Hepatic stellate cell (primary cell): ENCODE results near the gene GPR21.

Experiments
- DNase-seq: peaks from one replicate; pipeline ENCODE4 v3.0.0; 2011; ENCODE audit warnings: low spot score

Gene GPR21, protein sequence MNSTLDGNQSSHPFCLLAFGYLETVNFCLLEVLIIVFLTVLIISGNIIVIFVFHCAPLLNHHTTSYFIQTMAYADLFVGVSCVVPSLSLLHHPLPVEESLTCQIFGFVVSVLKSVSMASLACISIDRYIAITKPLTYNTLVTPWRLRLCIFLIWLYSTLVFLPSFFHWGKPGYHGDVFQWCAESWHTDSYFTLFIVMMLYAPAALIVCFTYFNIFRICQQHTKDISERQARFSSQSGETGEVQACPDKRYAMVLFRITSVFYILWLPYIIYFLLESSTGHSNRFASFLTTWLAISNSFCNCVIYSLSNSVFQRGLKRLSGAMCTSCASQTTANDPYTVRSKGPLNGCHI

DNA sequence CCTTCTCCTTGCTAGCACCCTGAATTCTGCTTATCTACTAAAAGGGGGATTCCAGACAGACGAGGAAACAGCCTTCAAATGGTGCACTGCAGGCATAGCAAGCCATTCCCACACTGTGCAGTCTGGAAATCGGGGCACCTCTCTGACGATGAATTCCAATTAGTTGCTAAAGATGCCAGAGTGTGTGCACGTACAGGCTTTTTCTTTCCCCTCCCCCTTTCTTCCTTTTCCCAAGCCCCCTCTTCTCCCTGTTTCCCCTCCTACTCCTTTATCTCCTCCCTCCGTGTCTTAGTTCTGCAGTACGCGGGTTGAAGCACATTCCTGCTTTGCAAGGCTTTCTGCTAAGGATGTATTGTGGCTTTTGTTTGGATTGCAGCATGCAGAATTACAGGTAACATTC, at the start of gene GPR21:
TSS of gene GPR21 (plus strand) at position 316 of the 400 bp plus-strand sequence. CDS start 900 bp downstream, outside the sequence.
- no peak for DNase-seq

DNA sequence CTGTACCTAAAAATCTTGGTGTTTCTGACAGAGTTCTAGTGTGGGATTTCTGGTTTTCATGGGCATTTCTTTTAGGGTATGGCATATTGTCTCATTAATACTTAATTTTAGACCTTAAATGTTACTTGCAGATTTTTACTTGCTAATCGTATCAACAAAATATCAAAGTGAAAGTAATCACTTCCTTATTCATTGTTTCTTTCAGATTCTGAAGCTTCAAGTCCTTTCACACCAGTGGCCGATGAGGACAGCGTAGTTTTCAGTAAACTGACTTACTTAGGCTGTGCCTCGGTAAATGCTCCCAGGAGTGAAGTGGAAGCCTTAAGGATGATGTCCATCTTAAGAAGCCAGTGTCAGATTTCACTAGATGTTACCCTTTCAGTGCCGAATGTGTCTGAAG, 47.5 kb upstream of the GPR21 start:
- DNase-seq: no peak

DNA sequence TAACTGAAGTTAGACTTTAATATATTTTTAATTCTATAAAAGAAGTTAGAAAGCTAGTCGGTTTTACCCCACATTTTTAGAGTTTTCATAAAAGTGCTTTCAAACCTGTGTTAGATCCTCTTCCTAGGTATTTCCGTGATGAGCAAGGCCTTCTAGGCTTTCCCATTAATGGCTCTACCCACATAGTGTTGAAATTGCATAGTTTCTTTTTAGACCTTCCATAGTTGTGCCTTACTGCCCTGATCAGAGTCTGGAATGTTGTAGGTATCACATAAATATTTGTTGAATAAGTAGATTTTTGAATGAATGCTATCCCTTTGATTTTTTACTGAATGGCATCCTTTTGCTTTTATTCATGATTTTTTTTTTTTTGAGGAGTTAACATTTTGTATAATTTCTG, 45.3 kb upstream of the GPR21 start:
- no peak for DNase-seq

DNA sequence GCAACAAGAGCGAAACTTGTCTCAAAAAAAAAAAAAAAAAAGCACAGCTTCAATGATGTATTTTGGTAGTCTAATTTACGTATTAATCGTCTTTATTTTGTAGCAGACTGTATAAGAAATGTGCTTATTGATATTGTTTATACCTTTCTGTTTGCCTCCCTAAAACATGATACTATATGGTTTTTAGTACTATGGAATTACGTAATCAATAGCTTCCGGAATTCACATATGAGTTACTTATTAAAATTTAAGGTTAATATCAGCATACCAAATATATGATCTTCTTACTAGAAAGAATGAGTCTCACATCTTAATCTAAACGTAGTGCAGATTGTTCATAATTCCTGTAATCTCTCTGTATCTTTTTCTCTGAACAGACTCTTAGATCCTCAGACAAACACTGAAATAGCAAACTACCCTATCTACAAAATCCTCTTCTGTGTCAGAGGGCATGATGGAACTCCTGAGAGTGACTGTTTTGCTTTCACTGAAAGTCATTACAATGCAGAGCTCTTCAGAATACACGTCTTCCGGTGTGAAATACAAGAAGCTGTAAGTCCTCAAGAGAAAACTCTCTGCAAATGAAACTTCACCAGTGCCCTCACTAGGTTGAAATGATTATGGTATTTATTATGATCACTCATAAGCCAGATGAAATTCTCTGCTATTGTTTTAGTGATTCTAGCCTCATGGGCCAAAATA, 44.4 kb upstream of the GPR21 start:
- DNase-seq: no peak

DNA sequence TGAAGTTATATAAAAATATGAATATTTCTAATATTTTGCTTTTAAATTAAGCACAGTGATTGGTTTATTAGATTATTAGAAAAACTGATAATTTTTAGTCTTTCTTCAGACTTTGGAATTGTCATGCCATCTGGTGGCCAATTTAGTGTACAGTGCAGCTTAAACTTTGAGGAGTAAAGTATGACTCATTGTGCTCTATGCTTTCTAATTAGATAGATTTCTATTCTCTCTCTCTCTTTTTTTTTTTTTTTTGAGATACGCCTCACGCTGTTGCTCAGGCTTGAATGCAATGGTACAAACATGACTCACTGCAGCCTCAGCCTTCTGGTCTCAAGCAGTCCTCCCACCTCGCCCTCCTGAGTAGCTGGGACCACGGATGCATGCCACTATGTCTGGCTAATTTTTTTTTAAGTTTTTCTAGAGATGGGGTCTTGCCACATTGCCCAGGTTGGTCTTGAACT, 42.1 kb upstream of the GPR21 start:
- DNase-seq: peak; percentile 59

DNA sequence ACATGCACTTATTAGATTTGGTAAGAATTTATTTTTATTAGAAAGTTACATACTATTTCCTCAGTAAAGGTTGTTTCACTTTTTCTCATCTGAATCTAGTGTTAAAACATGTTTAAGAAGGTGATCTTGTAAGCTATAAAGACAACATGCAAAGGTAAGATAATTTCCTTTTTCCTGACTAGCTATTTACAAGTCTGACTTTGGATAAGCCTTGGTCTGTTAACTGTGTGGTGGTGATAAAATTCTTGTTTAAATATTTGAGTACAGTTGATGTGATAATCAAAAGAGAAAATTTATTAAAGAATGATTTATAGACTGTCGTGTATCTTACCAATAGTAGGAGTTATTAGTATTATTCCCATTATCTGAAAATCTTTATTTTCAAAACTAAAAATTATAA, 36.9 kb upstream of the GPR21 start:
- DNase-seq: no peak

DNA sequence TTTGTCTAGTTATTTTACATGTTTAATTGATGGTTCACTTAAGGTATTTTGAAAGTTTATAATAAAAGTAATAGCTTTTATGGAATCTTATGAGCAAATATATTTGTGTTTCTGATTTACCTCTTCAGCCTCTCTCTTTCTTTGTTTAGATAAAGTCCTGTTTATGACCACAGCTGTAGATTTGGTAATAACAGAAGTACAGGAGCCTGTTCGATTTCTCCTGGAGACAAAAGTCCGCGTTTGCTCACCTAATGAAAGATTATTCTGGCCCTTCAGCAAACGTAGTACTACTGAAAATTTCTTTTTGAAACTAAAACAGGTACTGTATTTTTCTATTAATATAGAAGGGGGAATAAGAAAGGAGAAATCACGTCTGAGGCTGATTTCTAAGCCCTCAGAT, 35.0 kb upstream of the GPR21 start:
- DNase-seq: no peak

DNA sequence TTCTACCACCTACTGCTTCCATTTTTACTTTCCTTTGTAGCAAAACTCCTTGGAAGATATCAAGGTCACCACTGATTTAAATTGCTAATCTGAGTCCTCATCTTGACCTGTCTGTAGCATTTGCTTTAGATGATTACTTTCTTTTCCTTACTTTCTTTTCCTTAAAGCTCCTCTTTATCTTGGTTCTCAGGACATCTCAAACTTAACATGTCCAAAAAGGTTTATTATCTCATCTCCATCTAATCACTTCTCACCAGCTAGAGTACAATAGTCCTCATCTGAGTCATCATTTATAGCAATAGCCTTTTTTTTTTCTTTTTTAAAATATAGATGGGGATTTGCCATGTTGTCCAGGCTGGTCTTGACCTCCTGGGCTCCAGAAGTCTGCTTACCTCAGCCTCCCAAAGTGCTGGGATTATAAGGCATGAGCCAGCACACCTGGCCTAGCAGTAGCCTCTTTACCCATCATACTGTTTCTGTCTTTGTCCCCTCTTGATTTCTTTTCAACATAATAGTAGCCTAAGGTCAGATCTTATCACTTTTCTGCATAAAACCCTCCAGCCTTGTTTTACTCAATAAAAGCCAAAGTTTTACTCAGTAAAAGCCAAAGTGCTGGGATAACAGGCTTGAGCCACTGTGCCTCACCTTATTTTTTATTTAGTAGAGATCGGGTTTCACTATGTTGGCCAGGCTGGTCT, 32.9 kb upstream of the GPR21 start:
- DNase-seq: no peak

DNA sequence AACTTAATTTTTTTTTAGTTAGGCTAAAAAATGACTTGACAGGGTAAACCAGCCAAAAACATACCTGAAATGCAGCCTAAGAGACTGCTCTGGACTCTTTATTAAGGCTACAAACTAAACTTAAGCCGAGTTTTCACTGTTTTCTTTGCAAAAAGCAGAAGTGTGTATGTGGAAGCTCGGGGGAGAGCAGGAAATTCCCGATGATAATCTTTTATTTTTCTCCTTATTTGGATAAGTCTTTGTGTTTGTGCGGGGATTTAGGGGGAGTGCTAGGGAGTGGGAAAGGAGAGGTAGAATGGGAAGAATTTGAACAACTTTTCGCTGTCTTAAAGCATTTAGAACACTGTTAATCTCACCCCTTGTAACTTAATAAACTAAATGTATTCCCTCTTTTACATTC, 30.7 kb upstream of the GPR21 start:
- no peak for DNase-seq

DNA sequence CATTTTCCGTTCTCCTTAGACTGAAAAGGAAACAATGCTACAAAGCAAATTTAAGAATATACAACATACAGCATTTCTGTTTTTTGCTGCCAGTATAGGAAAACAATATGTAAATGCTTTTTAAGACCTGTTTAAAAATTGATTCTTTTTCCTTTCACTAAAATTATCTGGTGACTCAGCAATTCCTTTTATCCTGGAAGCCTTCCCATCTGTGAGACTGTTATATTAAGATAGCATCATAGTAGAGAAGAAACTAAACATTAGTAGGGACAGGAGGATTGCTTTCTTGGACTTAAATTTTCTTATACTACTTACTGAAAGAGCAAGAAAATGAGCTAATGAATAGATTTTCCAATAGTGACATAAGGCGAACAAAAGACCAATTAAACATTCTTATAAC, 30.0 kb upstream of the GPR21 start:
- DNase-seq: no peak

DNA sequence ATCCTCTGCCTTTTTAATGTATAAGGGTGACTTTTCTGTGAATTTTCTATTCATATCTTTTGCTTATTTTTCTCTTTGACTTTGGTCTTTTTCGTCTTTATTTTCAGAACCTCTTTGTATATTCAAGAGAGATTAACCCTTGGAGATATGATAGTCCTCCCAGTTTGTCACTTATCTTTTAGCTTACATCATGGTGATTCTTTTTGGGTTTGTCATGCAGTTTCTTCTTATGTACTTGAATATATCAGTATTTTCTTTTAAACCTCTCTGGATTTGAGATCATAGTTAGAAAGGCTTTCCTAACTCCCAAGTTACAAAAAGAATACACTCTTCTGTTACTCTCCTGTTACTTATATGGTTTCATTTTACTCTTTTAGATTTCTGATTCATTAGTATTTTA, 27.5 kb upstream of the GPR21 start:
- no peak for DNase-seq

DNA sequence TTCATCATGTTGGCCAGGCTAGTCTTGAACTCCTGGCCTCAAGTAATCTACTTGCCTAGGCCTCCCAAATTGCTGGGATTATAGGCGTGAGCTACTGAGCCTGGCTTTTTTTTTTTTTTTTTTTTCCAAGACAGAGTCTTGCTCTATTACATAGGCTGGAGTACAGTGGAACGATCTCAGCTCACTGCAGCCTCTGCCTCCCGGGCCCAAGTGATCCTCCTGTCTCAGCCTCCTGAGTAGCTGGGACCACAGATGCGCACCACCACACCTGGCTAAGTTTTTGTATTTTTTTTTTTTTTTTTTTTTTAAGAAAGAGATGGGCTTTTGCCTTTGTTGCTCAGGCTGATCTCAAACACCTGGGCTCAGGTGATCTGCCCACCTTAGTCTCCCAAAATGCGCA, 26.2 kb upstream of the GPR21 start:
- DNase-seq: no peak

DNA sequence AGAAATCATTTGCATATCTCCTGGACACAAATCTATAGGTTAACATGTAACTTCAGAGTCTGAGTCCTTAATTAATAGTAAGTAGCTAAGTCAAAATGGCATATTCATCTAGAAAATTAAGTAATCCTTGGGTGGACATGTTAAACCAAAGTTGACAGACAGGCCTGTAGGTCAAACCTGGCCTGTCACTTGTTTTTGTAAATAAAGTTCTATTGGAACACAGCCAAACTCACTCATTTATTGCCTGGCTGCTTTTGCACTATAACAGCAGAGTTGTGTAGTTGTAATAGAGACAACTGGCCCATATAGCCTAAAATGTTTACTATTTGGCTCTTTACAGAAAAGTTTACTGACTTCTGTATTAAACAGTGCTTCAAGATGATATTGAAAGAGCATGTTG, 24.6 kb upstream of the GPR21 start:
- DNase-seq: no peak

DNA sequence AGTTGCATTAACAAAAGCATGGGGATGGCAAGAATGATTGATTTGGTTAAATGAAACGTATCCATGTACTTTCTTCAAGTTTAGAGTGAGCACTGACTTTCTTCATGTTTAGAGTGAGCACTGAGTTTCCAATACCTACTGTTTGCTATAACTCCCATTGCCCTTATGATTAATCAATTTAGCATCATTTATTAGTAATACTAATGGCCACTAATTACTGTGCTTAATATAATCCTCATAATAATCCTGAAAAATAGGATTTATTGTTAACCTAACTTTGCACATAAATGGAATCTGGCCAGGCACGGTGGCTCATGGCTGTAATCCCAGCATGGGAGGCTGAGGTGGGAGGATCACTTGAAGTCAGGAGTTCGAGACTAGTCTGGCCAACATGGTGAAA, 22.1 kb upstream of the GPR21 start:
- no peak for DNase-seq

DNA sequence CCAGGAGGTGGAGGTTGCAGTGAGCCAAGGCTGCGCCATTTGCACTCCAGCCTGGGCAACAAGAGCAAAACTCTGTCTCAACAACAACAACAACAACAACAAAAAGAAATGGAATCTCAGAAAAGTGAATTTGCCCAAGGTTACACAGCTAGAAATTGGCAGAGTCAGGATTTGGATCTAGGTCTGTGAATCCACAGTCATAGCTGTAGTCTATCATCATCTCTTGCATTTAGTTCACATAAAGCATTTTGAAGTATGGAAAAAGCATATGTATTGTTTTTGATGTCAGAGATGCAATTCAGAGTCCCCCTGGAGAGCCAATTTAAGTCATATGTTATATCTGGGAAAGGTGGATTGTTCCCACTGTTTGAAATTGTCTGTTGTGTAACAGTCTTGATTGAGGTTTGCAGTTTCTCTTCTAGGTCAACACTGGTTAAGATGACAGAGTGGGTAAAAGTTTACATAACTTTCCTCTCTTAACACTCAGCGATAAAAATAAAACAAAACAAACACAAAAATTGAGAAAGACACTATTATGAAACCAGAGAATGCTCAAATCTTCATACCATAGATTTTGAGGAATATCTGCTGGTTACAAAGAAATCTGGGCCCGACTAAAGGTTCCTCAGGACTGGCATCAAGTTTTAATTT, 21.5 kb upstream of the GPR21 start:
- no peak for DNase-seq

DNA sequence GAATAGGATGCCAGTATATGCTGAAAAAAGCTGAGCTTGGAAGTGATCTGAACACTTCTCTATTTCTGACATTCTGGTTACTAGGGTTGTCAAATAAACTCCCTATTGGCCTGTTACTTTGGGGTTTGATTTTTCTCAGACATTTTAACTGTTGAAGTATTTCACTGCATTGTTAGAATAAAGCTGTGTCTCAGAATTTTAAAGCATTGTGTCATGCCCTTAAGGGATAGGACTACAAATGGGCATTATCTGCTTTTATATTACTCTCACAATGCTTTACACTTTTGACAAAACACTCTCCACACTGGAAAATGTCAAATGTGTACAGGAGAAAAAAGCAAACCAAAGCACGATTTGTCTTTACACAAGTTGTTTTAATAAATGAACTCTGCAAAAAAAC, 16.8 kb upstream of the GPR21 start:
- no peak for DNase-seq

DNA sequence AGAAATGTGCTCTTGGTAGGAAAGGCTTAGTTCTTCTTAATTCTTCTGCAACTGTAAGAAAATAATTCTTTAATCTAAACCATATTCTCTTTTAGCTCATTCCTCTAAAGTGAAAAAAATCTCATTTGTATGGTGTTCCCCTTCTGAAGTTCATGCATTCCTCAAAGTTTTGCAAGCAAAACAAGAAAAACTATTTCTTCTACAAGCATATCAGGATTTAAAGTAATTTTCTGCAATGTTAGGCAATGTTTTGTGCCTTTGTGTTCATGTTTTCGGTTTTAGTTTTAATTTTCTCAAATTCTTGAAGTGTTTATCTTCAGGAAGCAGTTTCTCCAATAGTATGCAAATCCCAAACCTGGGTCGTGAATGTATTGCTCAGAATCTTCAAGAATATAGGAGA, 12.7 kb upstream of the GPR21 start:
- no peak for DNase-seq

DNA sequence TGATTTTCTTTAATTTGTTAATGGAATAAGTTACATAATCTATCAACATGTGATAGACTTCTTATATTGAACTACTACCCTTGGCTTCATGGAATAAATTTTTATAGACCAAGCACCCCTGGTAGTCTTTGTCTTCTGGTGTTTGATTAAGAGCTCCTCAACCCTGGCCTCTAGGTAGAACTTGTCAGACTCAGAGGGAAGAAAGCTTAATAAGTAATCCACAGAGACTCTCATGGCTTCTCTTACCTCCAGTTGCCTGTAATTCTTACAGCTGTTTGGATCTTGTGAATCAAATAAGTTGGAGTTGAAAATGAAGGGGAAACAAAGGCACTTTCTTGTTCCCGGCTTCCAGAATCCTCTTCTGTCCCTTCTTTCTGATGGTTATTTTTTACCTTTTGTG, 7.0 kb upstream of the GPR21 start:
- no peak for DNase-seq

DNA sequence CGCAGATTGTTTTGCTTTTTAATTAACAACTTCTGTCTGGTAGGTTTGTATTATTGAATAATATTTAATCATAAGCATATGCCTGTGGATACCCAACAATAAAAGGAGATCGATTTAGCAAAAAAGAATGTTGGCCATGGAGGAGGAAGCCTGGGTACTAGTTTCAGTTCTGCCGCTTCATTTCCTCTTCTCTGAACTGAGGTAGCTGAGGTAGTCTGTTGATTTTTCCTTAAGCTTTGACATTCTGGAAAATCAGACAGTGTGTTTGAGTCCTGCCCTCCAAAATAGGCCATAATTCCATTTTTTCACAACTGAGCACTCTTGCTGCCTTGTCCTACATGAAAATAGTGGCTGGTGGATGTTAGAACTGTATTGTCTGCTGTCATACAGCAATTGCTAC, 6.0 kb upstream of the GPR21 start:
- no peak for DNase-seq

DNA sequence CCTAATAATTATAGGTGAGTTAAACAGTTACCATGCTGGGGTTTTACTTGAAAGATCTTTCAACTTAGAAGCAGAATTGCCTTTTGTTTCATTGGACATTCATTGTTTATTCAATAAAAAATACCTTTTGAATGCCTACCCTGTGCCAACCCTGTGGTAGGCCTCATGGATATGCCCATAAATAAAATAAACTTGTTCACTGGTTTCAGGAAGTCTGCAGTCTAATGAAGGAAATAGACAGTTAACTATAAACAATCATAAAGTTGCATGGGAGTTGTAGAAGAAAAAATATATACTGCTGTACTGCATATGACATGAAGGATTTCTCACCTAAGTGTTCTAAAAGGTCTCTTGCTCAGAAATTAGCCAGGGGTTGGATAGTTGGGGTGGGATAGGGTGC, 5.3 kb upstream of the GPR21 start:
- DNase-seq: no peak

DNA sequence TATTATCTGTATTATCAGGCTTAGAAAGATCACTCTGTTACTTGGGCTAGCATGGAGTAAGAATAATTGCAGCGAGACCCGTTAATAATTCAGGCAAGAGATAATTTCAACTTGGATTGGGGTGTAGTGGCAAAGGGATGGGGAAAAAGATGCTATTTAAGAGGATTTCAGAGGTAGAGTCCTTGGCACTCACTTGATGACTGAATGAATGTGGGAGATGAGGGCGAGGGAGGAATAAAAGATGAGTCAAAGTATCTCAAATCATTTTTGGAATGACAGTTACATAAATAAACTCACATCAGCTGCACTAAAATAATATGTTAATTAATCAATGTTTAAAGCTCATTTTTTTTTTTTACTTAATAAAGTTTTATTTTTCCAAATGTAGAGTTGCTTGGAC, 4.5 kb upstream of the GPR21 start:
- no peak for DNase-seq

DNA sequence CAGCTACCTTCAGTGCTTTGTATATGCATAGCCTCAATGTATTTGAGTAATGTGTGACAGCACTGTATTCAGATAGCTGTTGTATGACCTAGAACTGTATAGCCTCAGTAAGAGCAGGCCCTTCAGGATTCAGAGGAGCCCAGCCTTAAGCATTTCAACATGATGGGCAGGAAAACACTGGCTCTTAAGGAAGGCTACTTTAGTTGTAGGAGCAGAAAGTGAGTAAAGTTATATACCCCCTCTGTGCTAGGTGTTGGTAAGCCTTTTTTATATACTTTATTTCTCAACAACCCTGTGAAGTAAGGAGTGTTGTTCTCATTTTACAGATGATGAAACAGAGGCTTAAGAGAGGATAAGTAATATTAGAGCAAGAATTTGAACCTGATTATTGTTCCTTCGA, 1.5 kb upstream of the GPR21 start:
- no peak for DNase-seq
